A673 (cell line): ENCODE data around the gene MATN1. TPM values are rescaled to one million over a fixed set of nuclear protein-coding genes. Genes with fewer than 3 reads are reported as not detected.

Experiments used
- BruUV-seq: library from RNA; stranded (reverse); fragments of 400-500 nt; replicated peaks from 2 replicates; lab custom pipeline; 2021; lab: Mats Ljungman, UMichigan
- CTCF ChIA-PET: fragments of 300-600 bp; sonication (Branson Sonifier 250); formaldehyde crosslinking; loops from one replicate; lab custom pipeline; 2022; ENCODE audit warnings: antibody characterized with exemption; lab: Charles Lee
- POLR2A ChIA-PET: fragments of 300-600 bp; sonication (Branson Sonifier 250); formaldehyde crosslinking; loops from one replicate; lab custom pipeline; 2022; ENCODE audit warnings: antibody characterized with exemption; ENCODE audit not compliant: low non-redundant PET; lab: Charles Lee
- DNase-seq: peaks from one replicate; pipeline ENCODE4 v3.0.0-alpha.2; 2015; ENCODE audit warnings: low spot score
- H3K27ac ChIP-seq: fragments of 200-600 bp; sonication (generic); 2 replicates; pipeline ENCODE4 v1.5.1; 2016; ENCODE audit warnings: mixed run types, low read depth, mild to moderate bottlenecking, mixed read lengths, antibody characterized with exemption, low read length; ENCODE audit not compliant: poor library complexity, severe bottlenecking
- H3K27me3 ChIP-seq: fragments of 200-600 bp; sonication (generic); replicated peaks from 2 replicates; pipeline ENCODE4 v1.6.1; 2017; ENCODE audit warnings: mixed run types, low read depth, mild to moderate bottlenecking, mixed read lengths, antibody characterized with exemption, low read length; ENCODE audit not compliant: insufficient read depth, poor library complexity
- H3K36me3 ChIP-seq: fragments of 200-600 bp; sonication (generic); 2 replicates; pipeline ENCODE4 v1.6.1; 2016; ENCODE audit warnings: mixed run types, mild to moderate bottlenecking, mixed read lengths, antibody characterized with exemption, low read length; ENCODE audit not compliant: insufficient read depth, poor library complexity, severe bottlenecking
- H3K4me1 ChIP-seq: fragments of 200-600 bp; sonication (generic); 2 replicates; pipeline ENCODE4 v1.6.1; 2017; ENCODE audit warnings: mixed run types, mild to moderate bottlenecking, mixed read lengths, antibody characterized with exemption, low read length; ENCODE audit not compliant: insufficient read depth, poor library complexity, severe bottlenecking
- H3K4me3 ChIP-seq: fragments of 200-600 bp; sonication (generic); 2 replicates; pipeline ENCODE4 v1.5.1; 2016; ENCODE audit warnings: low read depth, mixed run types, mild to moderate bottlenecking, mixed read lengths, low read length; ENCODE audit not compliant: poor library complexity, severe bottlenecking
- H3K9me3 ChIP-seq: fragments of 200-600 bp; sonication (generic); 2 replicates; pipeline ENCODE4 v1.6.1; 2016; ENCODE audit warnings: mixed run types, low read depth, mild to moderate bottlenecking, mixed read lengths, antibody characterized with exemption, low read length; ENCODE audit not compliant: poor library complexity, severe bottlenecking
- EZH2 ChIP-seq: fragments of 200-600 bp; sonication (generic); IDR thresholded peaks from 2 replicates; pipeline ENCODE4 v1.6.1; 2017; ENCODE audit warnings: borderline replicate concordance, low read depth, mild to moderate bottlenecking, mixed read lengths, antibody characterized with exemption, low read length; ENCODE audit not compliant: poor library complexity, severe bottlenecking
- intact Hi-C: fragments of 100-400 bp; cut with micrococcal nuclease; formaldehyde crosslinking; loops from one replicate; pipeline ENCODE4 v1.10.0; 2022; ENCODE audit not compliant: unreplicated experiment
- total RNA-seq: library from RNA; stranded (reverse); gene quantifications from 2 replicates; pipeline ENCODE4 v1.2.3, GENCODE V29; 2021
- TF ChIP-seq, protein P1 (sequence below): fragments of 300-800, 200-600 bp; sonication (generic); conservative IDR thresholded peaks from 2 replicates; pipeline ENCODE4 v1.5.1; 2017; ENCODE audit warnings: low read depth, mild to moderate bottlenecking, antibody characterized with exemption, low read length, moderate library complexity, mixed read lengths

MATN1 gene
- total RNA-seq, 1 experiment from 2014 or later = not detected

- ChIA-PET CTCF (interaction anchor here (0.5 to 0.6 kb wide), 2 partner anchors 95 to 393 kb away, joined by 3 to 4 read pairs; no protein-coding TSS in a partner anchor), POLR2A (no interaction called here)
- Histone ChIP-seq H3K4me1 (no peaks in the 10 kb centered on the region), H3K36me3 (no peaks in the 10 kb centered on the region), H3K27ac (no peak overlapping the region), H3K9me3 (no peaks in the 10 kb centered on the region), H3K27me3 (peaks cover 34% of the 10 kb centered on the region), H3K4me3 (no peak overlapping the region)
- TF ChIP-seq, protein P1, sequence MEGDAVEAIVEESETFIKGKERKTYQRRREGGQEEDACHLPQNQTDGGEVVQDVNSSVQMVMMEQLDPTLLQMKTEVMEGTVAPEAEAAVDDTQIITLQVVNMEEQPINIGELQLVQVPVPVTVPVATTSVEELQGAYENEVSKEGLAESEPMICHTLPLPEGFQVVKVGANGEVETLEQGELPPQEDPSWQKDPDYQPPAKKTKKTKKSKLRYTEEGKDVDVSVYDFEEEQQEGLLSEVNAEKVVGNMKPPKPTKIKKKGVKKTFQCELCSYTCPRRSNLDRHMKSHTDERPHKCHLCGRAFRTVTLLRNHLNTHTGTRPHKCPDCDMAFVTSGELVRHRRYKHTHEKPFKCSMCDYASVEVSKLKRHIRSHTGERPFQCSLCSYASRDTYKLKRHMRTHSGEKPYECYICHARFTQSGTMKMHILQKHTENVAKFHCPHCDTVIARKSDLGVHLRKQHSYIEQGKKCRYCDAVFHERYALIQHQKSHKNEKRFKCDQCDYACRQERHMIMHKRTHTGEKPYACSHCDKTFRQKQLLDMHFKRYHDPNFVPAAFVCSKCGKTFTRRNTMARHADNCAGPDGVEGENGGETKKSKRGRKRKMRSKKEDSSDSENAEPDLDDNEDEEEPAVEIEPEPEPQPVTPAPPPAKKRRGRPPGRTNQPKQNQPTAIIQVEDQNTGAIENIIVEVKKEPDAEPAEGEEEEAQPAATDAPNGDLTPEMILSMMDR = no peak
- TF ChIP-seq EZH2 = peak; percentile 74
- intact Hi-C loops = no loop called here
- no peak for DNase-seq
- BruUV-seq = no TSS peak
Observed at GRCh38 chr1:30684881-30685795, 38.2 kb downstream of the MATN1 start.

DNA sequence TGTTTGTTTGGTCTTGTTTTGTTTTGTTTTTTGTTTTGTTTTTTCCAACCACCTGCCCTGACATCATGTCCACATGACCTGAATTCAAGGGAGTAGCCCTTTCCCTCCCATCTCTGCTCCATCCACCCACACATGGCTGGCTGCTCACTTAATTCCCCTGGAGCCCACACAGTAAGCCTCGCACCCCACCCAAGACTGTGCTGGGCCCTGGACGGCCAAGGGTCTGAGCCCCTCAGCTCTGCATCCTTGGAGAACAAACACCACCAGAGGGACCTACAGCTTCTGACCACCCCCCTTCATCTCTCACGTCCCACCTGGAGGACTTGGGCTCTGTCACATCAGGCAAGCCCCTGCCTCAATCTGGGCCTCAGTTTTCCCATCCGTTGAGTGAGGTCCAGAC, 39.1 kb downstream of the MATN1 start:
- ChIA-PET CTCF (no interaction called here), POLR2A (no interaction called here)
- H3K27me3 ChIP-seq = peaks cover 34% of the 10 kb centered on the region
- no peaks in the 10 kb centered on the region for H3K36me3 ChIP-seq
- no peak for DNase-seq
- H3K9me3 ChIP-seq = no peaks in the 10 kb centered on the region
- no peak overlapping the region for H3K27ac ChIP-seq
- H3K4me3 ChIP-seq = no peak overlapping the region
- intact Hi-C loops = no loop called here
- TF ChIP-seq, protein P1 = no peak
- no peak for TF ChIP-seq EZH2
- BruUV-seq = no TSS peak
- no peaks in the 10 kb centered on the region for H3K4me1 ChIP-seq

DNA sequence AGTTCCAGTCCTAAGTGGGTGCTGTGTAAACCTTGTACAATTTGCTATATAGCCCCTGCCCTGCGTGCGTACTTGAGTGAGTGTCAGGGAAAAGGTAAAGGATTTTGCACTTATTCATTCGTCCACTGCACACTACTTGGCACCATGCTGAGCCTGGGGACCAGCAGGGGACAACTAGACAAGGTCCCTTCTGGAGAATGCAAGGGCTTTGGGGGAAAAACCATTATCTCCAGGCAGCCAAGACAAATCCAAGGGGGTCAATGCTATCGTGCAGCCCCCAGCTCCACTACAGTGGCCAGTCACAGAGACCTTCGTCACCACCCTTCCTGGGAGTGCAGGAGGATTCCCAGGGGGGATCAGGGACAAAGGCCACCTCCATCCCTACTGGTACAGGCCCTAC, 39.7 kb downstream of the MATN1 start:
- H3K9me3 ChIP-seq = no peaks in the 10 kb centered on the region
- H3K27me3 ChIP-seq = peaks cover 34% of the 10 kb centered on the region
- ChIA-PET CTCF (no interaction called here), POLR2A (no interaction called here)
- BruUV-seq = no TSS peak
- H3K4me1 ChIP-seq = no peaks in the 10 kb centered on the region
- H3K27ac ChIP-seq = no peak overlapping the region
- intact Hi-C loops = no loop called here
- TF ChIP-seq, protein P1 = no peak
- no peak for TF ChIP-seq EZH2
- no peak for DNase-seq
- H3K4me3 ChIP-seq = no peak overlapping the region
- no peaks in the 10 kb centered on the region for H3K36me3 ChIP-seq
